B cell (primary cell): ENCODE measurements around the gene MYH7. TPM values are rescaled to one million over a fixed set of nuclear protein-coding genes. Genes with fewer than 3 reads are reported as not detected.

Experiments
- ATAC-seq: fragments of 200-7000 bp; cut with Tn5 transposase; one replicate; pipeline ENCODE4 v1.10.0; 2021; ENCODE audit warnings: low read depth, mild to moderate bottlenecking, moderate number of reproducible peaks, moderate library complexity
- CTCF ChIA-PET: fragments of 350-600 bp; sonication (Branson Sonifier 250); formaldehyde crosslinking; loops from one replicate; lab custom pipeline; 2021; ENCODE audit warnings: antibody characterized with exemption, inconsistent platforms; lab: Charles Lee
- POLR2A ChIA-PET: fragments of 350-600 bp; sonication (Branson Sonifier 250); formaldehyde crosslinking; loops from one replicate; lab custom pipeline; 2021; ENCODE audit warnings: antibody characterized with exemption; lab: Charles Lee
- DNase-seq: peaks from one replicate; pipeline ENCODE4 v3.0.0; 2013
- H2AFZ ChIP-seq: 2 replicates; pipeline ENCODE4 v1.6.1; 2012; ENCODE audit warnings: mild to moderate bottlenecking, low read depth, low read length; ENCODE audit not compliant: insufficient read depth, poor library complexity, severe bottlenecking
- H3K27ac ChIP-seq, 2 donors: 1 replicate in 1 of 2; 2 replicates in 1 of 2; pipeline ENCODE4 v1.5.1; 2012 to 2013; ENCODE audit warnings: low read length in 2 of 2, mild to moderate bottlenecking in 2 of 2, moderate library complexity in 1 of 2
- H3K27me3 ChIP-seq, 4 experiments: fragments of 200-600 bp in 1 of 4; sonication (generic) in 1 of 4; replicated peaks in 1 of 4; 1 replicate in 2 of 4; 2 replicates in 2 of 4; pipeline versions ENCODE4 v1.6.1 to v1.7.0; 2013 to 2016; ENCODE audit warnings: low read length in 3 of 4, mild to moderate bottlenecking in 2 of 4, mixed read lengths in 1 of 4, moderate library complexity in 1 of 4; ENCODE audit not compliant: insufficient read depth in 4 of 4, control insufficient read depth in 3 of 4; ENCODE audit errors: control extremely low read depth in 1 of 4
- H3K36me3 ChIP-seq, 2 experiments: replicated peaks in 1 of 2; 1 replicate in 1 of 2; 2 replicates in 1 of 2; pipeline versions ENCODE4 v1.6.1 to v1.7.1; 2013; ENCODE audit warnings: low read length in 1 of 2; ENCODE audit not compliant: insufficient read depth in 2 of 2, control insufficient read depth in 1 of 2; ENCODE audit errors: control extremely low read depth in 1 of 2, extremely low read depth in 1 of 2
- H3K4me1 ChIP-seq, 2 donors: fragments of 200-600 bp in 1 of 2; sonication (generic) in 1 of 2; 1 replicate in 1 of 2; 2 replicates in 1 of 2; pipeline versions ENCODE4 v1.5.1 to v1.6.1; 2013 to 2017; ENCODE audit warnings: low read length in 2 of 2; ENCODE audit not compliant: control insufficient read depth in 2 of 2, insufficient read depth in 2 of 2
- H3K4me2 ChIP-seq: replicated peaks from 2 replicates; pipeline ENCODE3; 2012; ENCODE audit warnings: mild to moderate bottlenecking, low read depth, low read length; ENCODE audit not compliant: poor library complexity, severe bottlenecking
- H3K4me3 ChIP-seq, 5 experiments: fragments of 200-600 bp in 1 of 5; sonication (generic) in 1 of 5; 1 replicate in 3 of 5; 2 replicates in 2 of 5; pipeline versions ENCODE4 v1.5.1 to v1.7.0; 2011 to 2016; ENCODE audit warnings: low read length in 4 of 5, mild to moderate bottlenecking in 4 of 5, low read depth in 2 of 5, control low read depth in 1 of 5, moderate library complexity in 1 of 5; ENCODE audit not compliant: insufficient read depth in 1 of 5; ENCODE audit errors: control extremely low read depth in 1 of 5, extremely low read depth in 1 of 5
- H3K79me2 ChIP-seq: fragments of 200-600 bp; sonication (generic); one replicate; pipeline ENCODE4 v1.6.0; 2016; ENCODE audit warnings: low read length; ENCODE audit not compliant: control insufficient read depth, insufficient read depth
- H3K9ac ChIP-seq: fragments of 200-600 bp; sonication (generic); 2 replicates; pipeline ENCODE4 v1.6.1; 2017; ENCODE audit warnings: mild to moderate bottlenecking, low read length, moderate library complexity
- H3K9me3 ChIP-seq, 3 donors: one replicate each; pipeline versions ENCODE4 v1.6.1 to v1.7.1; 2013; ENCODE audit warnings: low read length in 2 of 3; ENCODE audit not compliant: control insufficient read depth in 2 of 3, insufficient read depth in 1 of 3; ENCODE audit errors: control extremely low read depth in 1 of 3
- H4K20me1 ChIP-seq: 2 replicates; pipeline ENCODE4 v1.6.0; 2012; ENCODE audit warnings: mild to moderate bottlenecking, low read length; ENCODE audit not compliant: insufficient read depth, control insufficient read depth, poor library complexity, severe bottlenecking
- H3K27ac Mint-ChIP-seq: one replicate; pipeline ENCODE4 v1.8.0; 2021; ENCODE audit warnings: mixed read lengths
- H3K27me3 Mint-ChIP-seq: one replicate; pipeline ENCODE4 v1.8.0; 2021; ENCODE audit warnings: mixed read lengths
- H3K4me1 Mint-ChIP-seq: one replicate; pipeline ENCODE4 v1.8.0; 2021; ENCODE audit warnings: mixed read lengths
- H3K4me3 Mint-ChIP-seq: one replicate; pipeline ENCODE4 v1.8.0; 2021; ENCODE audit warnings: mixed read lengths
- H3K9me3 Mint-ChIP-seq: one replicate; pipeline ENCODE4 v1.8.0; 2022; ENCODE audit warnings: mixed read lengths; ENCODE audit not compliant: insufficient read depth
- CTCF ChIP-seq: fragments of 200-600 bp; IDR thresholded peaks from one replicate; pipeline ENCODE4 v1.8.0; 2022; ENCODE audit warnings: antibody characterized with exemption, mild to moderate bottlenecking
- EZH2 ChIP-seq: IDR thresholded peaks from 2 replicates; pipeline ENCODE4 v1.6.1; 2012; ENCODE audit warnings: borderline replicate concordance, low read depth, mild to moderate bottlenecking, moderate library complexity, low read length; ENCODE audit not compliant: insufficient read depth, poor library complexity, severe bottlenecking
- WGBS: methylation state at CpG from one replicate; pipeline ENCODE4 v1.1.5; 2013; ENCODE audit warnings: missing lambda C conversion rate; ENCODE audit not compliant: insufficient coverage; 5-methylcytosine and 5-hydroxymethylcytosine counted together
- intact Hi-C: fragments of 100-400 bp; cut with micrococcal nuclease; formaldehyde crosslinking; loops from one replicate; pipeline ENCODE4 v1.10.0; 2022
- polyA plus RNA-seq: library from polyadenylated mRNA; depleted of rRNA; stranded (reverse); fragments of >200 nt; gene quantifications from 2 replicates; pipeline ENCODE4 v1.2.3, GENCODE V29; 2012
- total RNA-seq, 2 donors: library from RNA; stranded (reverse); fragments of 120-200 nt in 1 of 2; gene quantifications; 1 replicate in 1 of 2; 2 replicates in 1 of 2; pipeline versions ENCODE4 v1.2.3 to v1.2.4, GENCODE V29; 2013 to 2022

Gene MYH7
- total and polyA plus RNA-seq, 2 donors (not counting 1 experiment from before 2014, with no cell fraction given): not detected

GRCh38 chr14:23460960-23461359, 25.5 kb upstream of the MYH7 start:
- no peak overlapping the region for H3K4me3 ChIP-seq
- H3K9me3 Mint-ChIP-seq: no peaks in the 10 kb centered on the region
- H3K4me3 Mint-ChIP-seq: no peak overlapping the region
- DNase-seq (no peak), ATAC-seq (no peak)
- H3K9ac ChIP-seq: no peak overlapping the region
- no peak for TF ChIP-seq CTCF
- TF ChIP-seq EZH2: no peak
- H3K27me3 ChIP-seq: peaks cover 0 to 9% (median 7%) of the 10 kb centered on the region in 4 experiments
- no peak overlapping the region for H2AFZ ChIP-seq
- H3K79me2 ChIP-seq: no peaks in the 10 kb centered on the region
- CTCF ChIA-PET: interaction anchor here (0.6 kb wide), 1 partner anchor 83 kb away, joined by 5 read pairs; no protein-coding TSS in a partner anchor
- intact Hi-C loops: no loop called here
- no peaks in the 10 kb centered on the region for H4K20me1 ChIP-seq
- no peak overlapping the region for H3K27ac ChIP-seq
- H3K27ac Mint-ChIP-seq: no peak overlapping the region
- H3K27me3 Mint-ChIP-seq: peaks cover 35% of the 10 kb centered on the region
- POLR2A ChIA-PET: interaction anchor here (0.7 kb wide), 1 partner anchor 630 kb away, joined by 3 read pairs; no protein-coding TSS in a partner anchor
- no peaks in the 10 kb centered on the region for H3K4me1 ChIP-seq
- H3K4me2 ChIP-seq: no peak overlapping the region
- H3K9me3 ChIP-seq: no peaks in the 10 kb centered on the region
- H3K4me1 Mint-ChIP-seq: no peaks in the 10 kb centered on the region
- no peaks in the 10 kb centered on the region for H3K36me3 ChIP-seq

- no peak for ATAC-seq
- Mint-ChIP-seq H3K4me3 (no peak overlapping the region), H3K27me3 (peaks cover 52% of the 10 kb centered on the region), H3K9me3 (no peaks in the 10 kb centered on the region), H3K4me1 (no peaks in the 10 kb centered on the region), H3K27ac (no peak overlapping the region)
- Histone ChIP-seq H3K36me3 (no peaks in the 10 kb centered on the region), H3K27me3 (peaks cover 0 to 14% (median 8%) of the 10 kb centered on the region in 4 experiments), H3K4me1 (no peaks in the 10 kb centered on the region), H3K27ac (no peak overlapping the region), H2AFZ (no peak overlapping the region), H4K20me1 (no peaks in the 10 kb centered on the region), H3K9ac (no peak overlapping the region), H3K4me2 (no peak overlapping the region), H3K79me2 (no peaks in the 10 kb centered on the region), H3K9me3 (no peaks in the 10 kb centered on the region), H3K4me3 (no peak overlapping the region)
- no peak for DNase-seq
- intact Hi-C loops: no loop called here
- POLR2A ChIA-PET: no interaction called here
- 100% methylated on average over 1 of the region's 5 CpGs for WGBS
- CTCF ChIA-PET: interaction anchor here (1.1 to 1.2 kb wide), 2 partner anchors 17 to 39 kb away, joined by 3 read pairs; no protein-coding TSS in a partner anchor
- TF ChIP-seq CTCF: no peak
- no peak for TF ChIP-seq EZH2
Measured at GRCh38 chr14:23457587-23458445, 22.4 kb upstream of the MYH7 start.
